ENCODE data around the gene IL17D.

- TF ChIP-seq EZH2 (IDR thresholded peaks at IDR 0.05; ENCODE audit: insufficient read depth, poor library complexity, severe bottlenecking) (no peak), EZH2phosphoT487 (IDR thresholded peaks at IDR 0.05; ENCODE audit: insufficient read depth, low read depth) (no peak)
Observed at GRCh38 chr13:20738616-20739015, 35.1 kb downstream of the IL17D start.

All from GM23248 (cell line).